Measurements from ENCODE around the gene LILRB5. TPM values are rescaled to one million over a fixed set of nuclear protein-coding genes. Genes with fewer than 3 reads are reported as not detected.
"Not testable (repeated sequence)": the region's sequence is repeated elsewhere in the genome, so short reads cannot be mapped to it uniquely, and the experiment has no call there.

LILRB5 gene
- polyA plus RNA-seq, 3 donors = 1.7 to 2.2 (median 2.1) TPM

DNA sequence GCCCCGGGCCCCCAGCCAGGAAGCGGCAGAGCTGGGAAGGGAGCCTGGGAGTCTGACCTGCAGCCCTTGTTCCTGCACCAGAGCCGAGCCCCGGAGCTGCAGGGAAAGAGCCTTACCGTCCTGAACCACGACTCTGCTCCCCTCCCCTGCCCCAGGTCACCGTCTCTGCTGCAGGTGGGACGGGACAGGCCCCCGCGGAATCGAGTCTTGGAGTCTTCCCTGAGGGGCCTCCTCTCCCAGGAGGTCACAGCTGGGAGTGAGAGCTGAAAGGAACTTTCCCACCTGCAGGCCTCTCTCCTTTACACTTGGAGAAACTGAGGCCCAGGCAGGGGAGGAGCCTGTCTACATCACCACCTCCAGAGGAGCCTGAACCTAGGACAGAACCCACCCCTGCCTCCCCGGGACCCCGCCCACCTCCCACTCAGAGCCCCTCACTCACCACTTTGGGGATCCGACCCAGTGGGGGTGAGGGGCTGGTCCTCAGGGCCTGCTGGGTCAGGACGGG, 20.1 kb upstream of the LILRB5 start:
- DNase-seq = not testable (repeated sequence)

DNA sequence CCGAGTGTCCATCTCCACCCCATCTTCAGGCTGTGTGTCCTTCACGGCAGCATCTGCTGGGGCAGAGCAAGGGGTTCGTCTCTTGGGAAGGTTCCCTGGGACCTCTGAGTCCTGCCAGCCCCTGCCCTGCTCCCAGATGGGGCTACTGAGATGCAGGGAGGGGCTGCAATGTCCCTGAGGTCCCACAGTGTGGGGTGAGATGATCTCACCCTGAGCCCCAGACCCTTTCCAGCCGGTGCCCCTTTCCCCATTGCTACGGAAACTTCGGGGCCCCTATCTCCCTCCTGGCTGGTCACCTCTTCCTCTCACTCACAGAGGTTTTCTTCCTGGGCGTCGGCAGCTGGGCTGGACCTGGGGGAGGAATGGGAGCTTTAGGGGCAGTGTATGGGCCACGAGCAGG, 18.9 kb upstream of the LILRB5 start:
- DNase-seq = no peak

DNA sequence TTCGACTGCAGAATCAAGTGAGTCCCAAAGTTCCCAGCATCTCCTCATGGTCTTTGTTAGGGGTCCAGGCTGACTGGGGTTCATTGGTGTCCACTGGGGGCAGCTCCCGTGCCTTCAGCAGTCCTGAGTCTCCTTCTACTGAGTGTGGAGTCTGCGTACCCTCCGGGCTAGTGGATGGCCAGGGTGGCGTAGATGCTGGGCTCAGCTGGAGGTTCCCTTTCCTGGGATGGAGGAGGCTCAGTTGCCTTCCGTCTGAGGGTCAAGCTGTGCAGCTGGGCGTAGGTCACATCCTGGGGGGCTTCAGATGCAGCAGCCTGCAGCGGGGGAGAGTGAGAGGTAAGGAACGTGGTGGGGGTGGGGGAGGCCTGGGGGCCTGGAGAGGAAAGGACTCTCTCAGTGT, 17.4 kb upstream of the LILRB5 start:
- DNase-seq = not testable (repeated sequence)

DNA sequence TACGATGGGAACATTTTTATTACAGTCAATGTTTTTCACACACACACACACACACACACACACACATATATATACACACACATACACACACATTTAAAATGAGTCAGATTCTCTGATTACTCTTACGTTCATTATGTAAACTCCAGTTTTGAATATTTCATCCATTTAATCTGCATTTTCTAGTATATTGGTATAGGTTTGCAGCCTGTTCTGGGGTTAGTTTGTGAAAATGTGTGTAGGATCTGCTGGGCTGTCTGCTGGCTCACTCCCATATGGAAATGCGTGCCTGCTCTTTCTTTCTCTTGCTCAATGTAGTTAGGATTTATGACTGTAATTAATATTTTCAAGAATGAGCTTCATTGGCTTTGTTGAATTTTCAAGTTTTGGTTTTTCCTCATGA, 16.7 kb upstream of the LILRB5 start:
- DNase-seq = no peak

DNA sequence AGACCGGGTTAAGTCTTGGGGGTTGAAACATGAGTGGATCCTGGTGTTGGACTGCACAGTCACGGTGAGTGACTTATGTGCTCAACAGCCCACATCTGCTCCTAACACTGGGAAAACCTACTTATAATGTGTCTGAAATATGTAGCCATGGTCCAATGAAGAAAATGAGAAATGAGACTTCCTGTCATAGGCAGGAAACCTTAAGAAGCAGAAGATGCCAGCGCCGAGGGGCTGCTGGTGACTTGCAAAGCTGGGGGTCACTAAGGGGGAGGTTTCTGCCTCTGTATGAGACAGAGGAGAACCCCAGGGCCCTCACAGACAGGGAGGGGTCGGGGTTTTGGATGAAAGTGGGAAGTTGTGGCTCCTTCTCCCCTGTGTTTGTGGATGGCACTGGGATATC, 15.1 kb upstream of the LILRB5 start:
- not testable (repeated sequence) for DNase-seq

DNA sequence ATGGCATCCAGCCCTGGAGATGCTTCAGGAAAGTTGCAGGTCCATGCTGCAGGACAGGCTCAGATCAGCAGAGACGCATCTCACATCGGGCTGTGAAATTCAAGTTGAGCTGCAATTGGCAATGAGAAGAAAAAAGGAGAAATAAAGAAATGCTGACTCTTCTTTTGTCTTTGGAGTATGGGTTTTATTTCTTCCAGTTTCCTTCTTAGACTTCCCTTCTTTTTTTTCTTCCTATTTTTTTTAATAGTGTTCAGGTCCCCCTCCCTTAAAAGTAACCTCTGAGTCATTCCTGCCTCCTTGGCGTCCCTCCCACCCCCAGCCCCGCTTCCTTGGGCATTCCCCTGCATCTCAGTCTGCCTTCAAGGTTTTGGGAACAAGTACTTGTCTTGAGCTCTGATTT, 14.5 kb upstream of the LILRB5 start:
- not testable (repeated sequence) for DNase-seq

DNA sequence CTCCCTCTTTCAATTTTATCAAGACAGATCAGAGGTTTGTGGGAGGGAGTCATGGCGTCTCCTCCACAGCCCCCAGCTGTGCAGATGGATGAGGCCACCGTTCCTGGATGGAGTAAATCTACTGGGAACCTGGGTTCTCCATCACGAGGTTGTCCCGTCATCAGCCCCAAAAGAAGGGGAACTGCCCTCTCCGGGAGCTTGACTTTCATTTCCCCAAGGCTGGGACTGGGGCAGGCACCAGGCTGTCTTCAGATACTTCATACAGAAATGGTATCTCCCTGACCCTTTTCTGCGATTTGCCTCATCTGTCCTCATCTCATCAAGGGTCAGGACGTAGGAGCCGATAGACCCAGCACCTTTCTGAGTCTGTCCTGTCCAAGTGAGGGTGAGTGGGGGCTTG, 14.0 kb upstream of the LILRB5 start:
- no peak for DNase-seq

DNA sequence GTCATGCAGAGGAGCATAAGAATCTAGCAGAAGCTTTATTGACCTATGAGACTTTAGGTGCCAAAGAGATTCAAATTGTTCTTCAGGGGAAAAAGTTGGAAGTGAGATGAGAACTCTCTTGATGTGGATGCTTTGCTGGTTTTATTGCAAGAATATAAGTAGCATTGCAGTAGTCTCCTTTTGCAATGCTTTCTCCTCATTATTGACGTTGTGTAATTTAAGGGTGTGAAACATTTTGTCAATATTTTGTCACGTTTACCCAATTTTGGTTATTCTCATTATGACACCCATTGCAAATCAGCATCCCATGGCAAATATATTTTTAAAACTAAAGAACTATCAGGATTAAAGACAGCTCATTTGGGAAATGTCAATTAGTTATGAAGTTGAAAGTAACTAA, 11.9 kb upstream of the LILRB5 start:
- no peak for DNase-seq

DNA sequence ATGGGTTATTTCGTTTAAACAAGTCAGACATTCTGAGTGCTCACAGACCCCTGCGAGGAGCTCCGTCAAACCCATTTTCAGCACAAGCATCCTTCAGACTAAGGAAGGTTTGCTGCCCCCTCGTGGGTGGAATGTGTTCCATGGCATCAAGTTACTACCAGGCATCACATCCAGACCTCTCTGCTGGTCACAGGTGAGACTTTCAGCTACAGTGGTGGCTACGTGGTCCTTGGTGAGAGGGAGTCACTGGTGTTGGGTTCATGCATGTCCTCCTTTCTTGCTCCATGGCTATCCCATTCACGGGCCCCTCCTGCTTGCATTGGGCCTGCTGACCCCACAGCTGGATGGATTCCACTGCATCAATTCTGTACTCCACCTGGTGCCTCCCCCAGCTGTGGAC, 9.1 kb upstream of the LILRB5 start:
- peak; percentile 91 for DNase-seq

DNA sequence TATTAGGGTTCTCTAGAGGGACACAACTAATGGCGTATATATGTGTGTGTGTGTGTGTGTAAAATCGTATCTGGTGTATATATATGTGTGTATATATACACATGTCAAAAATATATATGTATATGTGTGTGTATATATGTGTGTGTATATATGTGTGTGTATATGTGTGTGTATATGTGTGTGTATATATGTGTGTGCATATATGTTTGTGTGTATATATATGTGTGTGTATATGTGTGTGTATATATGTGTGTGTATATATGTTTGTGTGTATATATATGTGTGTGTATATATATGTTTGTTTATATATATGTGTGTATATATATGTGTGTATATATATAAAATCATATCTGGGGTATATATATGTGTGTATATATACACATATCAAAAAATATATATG, 5.4 kb upstream of the LILRB5 start:
- no peak for DNase-seq

DNA sequence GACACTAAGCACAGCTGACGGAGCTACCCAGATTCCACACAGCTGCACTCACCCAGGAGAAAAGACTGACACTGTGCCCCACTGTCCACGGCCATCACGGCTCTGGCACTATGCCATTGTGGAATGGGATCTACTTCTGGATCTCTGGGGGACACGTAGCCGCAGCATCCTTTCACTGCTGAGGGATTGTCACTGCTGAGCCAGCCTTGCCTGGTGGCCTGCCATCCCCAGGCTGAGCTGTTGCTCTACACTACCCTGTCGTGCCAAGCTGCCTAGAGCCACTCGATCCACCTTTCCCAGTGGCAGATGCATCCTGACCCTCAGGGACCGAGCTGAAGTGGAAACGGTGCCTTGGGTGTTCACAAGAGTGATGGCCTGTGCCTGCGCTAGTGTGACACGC, 5.0 kb upstream of the LILRB5 start:
- no peak for DNase-seq

DNA sequence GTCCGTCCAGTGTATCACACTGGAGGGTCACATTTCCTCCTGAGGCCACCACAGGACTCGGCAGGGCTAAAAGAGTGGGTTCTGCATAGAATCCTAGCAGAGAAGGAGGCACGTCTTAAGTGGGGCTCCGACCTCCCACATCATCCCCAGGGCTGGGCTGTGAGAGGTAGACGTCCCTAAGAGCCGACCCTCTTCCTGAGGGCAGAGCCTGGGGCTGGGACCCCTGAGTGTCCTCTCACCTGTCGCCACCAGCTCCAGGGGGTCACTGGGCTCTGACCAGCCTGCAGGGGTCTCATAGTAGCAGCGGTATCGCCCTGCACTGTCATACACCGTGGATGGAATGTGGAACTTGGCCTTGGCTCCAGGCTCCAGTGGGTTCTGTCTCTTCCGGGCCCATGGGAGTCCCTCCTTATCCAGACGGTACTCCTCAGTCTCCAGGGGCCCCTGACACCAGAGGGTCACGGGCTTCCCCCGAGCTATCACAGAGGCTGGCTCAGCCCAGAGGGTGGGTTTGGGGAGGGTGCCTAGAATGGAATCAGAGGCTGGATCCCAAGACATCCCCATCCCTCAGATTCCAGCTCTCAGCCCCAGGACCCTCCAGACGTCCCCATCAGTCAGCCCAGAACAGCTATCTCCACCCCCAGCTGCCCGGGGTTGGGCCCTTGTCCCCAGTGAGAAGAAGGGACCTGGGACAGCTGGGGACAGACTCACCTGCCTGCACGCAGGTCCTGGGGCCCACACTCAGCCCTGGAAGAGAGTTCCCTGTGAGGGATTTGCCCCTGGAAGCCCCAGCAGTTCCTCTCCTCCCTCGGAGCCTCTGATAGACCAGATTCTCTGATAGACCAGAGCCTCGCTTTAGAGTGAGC, 590 bp downstream of the LILRB5 start:
- no peak for DNase-seq

DNA sequence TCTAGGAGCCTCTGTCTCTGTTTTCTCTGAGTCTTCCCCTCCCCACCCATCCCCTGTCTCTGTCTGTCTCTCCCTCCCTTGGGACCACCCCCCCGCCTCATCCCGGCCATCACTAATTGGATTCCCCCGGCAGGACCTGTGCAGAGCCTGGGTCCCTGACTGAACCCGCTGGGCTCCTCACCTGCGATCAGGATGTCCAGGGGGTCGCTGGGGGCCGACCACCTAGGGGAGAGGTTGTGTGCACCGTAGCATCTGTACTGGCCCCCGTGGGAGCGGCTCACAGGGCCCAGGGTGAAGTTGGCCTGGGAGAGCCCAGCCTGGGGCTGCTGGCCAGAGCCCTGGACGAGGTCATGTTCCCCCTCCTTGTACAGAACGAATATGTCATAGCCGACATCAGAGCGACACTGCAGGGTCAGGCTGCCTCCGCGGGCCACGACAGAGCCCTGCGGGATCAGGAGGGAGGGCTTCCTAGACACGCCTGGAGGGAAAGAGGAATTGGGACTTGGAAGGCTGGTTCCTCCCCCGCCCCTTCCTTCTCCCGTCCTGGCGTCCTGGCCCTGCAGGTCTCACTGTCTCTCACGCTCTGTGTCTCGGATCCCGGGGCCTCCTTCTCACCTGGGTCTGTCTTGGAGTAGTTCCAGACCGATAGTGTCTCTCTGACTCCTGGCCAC, 1.8 kb downstream of the LILRB5 start:
- no peak for DNase-seq

DNA sequence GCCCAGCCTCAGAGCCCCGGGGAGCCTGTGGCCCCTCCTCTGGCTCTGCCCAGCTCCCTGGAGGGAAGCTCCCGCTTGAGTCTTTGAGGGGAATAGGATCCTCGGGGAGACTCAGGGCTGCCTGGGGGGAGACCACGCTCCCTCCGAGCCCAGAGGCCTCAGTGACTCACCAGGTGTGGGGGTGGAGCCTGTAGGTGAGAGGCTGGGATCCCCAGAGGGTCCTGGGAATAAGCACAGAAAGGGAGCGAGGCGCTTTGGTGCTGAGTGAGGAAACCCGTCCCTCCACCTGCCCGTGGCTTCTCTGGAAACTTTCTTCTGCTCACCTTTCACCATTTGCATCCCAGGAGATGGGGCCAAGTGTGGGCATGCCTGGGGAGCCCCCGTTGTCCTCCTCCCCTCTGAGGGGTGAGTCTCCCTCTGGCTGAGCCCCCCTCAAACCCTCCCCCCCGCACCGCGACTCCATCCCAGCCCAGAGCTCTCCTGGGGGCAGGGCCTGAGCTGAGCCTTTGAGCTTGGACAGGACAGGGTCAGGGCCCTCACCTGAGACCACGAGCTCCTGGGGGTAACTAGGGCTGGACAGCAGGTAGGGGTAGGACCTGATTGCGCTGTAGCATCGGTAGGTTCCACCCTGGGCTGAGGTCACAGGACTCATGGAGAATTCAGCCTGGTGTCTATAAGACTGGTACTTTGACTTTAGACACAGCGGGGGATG, 2.7 kb downstream of the LILRB5 start:
- no peak for DNase-seq

DNA sequence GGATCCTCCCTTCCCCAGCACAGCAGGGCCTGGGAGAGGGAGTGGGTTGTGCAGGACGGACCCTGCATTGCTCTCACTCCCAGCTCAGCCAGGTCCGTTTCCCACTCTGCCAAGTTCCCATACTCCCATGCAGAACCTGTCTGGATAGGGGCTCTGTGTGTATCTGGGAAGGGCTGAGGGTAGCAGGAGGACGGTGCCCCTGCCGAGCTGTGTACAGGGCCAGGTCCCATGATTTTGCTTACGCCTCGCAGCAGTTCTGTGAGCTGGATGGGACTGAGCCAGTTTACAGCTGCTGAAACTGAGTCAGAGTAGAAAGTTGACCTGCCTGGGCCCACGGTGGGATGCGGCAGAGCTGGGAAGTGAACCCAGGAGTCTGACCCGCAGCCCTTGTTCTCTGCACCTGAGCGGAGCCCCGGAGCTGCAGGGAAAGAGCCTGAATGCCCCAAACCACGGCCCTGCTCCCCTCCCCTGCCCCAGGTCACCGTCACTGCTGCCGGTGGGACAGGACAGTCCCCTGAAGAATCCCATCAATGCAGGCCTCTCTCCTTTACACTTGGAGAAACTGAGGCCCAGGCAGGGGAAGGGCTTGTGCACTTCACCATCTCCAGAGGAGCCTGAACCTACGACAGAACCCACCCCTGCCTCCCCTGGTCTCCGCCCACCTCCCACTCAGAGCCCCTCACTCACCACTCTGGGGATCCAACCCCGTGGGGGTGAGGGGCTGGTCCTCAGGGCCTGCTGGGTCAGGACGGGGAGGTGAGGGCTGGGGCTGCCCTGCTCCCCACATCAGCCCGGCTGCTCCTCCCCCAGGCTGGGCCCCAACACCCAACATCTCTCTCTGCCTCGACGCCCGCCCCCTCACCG, 3.5 kb downstream of the LILRB5 start:
- DNase-seq = no peak

DNA sequence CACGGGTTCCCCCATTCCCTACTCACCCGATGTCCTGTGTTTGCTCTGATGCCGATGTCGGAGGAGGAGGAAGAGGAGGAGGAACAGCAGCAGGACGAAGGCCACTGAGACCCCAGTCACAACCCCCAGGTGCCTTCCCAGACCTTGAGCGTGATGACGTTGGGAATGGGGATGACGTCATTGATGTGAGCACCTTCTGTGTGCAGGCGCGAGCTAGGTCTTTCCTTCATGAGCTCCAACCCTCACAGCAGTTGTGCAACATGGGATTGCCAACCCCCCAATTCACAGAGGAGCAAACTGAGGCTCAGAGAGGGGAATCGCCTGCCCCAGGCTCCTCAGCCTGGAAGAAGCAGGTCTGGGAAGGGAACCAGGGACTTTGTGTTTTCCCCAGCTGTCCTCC, 4.2 kb downstream of the LILRB5 start:
- DNase-seq = no peak

DNA sequence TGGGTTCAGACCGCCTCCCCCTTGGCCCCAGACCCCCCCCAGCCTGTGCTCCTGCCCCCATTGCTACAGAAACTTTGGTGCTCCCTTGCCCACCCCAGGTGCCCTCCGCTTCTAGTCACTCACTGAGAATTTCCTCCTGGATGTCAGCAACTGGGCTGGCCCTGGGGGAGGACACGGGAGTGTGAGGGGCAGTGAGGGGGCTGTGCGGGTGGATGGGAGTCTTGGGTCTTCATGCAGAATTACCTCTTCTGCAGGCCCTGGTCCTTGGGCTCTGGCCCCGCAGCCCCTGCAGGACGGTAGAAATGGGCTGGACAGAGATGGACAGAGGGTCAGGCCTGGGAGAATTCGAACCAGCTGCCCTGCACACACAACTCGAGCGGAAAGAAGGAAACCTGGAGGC, 4.8 kb downstream of the LILRB5 start:
- DNase-seq = no peak

DNA sequence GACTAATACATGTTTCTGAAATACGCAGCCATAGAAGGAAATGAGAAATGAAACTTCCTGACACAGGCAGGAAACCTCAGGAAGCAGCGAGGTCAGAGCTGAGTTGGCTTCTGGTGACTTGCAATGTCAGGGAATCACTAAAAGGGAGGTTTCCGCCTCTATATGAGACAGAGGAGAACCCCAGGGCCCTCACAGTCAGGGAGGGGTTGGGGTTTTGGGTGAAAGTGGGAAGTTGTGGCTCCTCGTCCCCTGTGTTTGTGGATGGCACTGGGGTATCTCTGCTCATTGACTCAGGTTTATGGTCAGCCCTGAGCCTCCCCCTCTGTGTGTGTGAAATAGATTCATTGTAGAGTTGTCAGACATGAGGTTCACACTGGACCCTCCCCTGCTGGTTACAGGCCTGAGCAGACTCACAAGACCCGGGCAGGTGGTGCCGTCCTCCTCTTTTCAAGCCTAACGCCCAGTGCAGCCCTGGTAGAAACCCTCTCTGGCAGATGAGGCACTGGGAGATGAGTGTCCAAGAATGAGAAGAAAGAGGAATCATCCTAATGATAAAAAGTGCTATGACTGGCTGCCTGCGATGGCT, 9.0 kb downstream of the LILRB5 start:
- no peak for DNase-seq

DNA sequence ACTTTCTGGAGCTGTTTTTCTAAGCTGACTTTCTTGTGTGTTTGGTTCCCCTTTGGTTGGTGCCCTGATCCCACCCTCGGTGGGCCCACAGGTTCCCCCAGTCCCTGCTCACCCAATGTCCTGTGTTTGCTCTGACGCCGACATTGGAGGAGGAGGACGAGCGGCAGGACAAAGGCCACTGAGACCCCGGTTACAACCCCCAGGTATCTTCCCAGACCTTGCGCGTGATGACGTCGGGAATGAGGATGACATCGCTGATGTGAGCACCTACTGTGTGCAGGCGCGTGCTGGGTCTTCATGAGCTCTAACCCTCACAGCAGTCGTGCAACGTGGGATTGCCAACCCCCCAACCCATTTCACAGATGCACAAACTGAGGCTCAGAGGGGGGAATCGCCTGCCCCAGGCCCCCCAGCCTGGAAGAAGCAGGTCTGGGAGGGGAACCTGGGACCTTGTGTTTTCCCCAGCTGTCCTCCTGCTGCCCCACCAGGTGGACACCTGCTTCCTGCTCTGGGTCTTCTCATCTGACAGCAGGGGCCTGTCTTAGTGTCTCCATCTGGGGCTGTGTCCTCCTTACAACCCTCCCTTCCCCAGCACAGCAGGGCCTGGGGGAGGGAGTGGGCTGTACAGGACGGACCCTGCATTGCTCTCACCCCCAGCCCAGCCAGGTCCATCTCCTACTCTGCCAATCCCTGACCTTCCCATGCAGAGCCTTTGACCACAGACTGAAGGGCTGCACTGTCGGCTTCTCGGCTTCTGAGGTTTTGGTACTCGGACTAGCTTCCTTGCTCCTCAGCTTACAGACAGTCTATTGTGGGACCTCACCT, 9.8 kb downstream of the LILRB5 start:
- no peak for DNase-seq

DNA sequence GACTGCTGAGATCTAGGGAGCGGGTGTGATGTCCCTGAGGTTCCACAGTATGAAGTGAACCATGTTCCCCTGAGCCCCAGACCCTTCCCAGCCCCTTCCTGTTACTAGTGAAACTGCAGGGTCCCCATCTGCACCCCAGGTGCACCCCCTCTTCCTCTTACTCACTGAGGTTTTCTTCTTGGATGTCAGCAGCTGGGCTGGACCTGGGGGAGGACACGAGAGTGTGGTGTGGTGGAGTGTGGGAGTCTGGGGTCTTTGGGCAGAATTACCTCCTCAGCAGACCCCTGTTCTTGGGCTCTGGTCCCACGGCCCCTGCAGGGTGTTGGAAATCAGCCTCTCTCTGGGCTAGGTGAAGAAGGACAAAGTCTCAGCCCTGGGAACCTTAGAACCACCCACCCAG, 11.1 kb downstream of the LILRB5 start:
- DNase-seq = no peak
